GM12865 (cell line): ENCODE measurements around the gene MACROD1.

ENCODE experiments used
- DNase-seq: peaks from one replicate; pipeline ENCODE4 v3.0.0; 2010; ENCODE audit warnings: low read depth
- H3K4me3 ChIP-seq: 2 replicates; pipeline ENCODE4 v1.5.1; 2011; ENCODE audit warnings: mild to moderate bottlenecking, low read depth, low read length, control low read depth
- CTCF ChIP-seq: IDR thresholded peaks from 2 replicates; pipeline ENCODE4 v1.5.1; 2011; ENCODE audit warnings: low read length, control low read depth, low read depth, inconsistent platforms; ENCODE audit not compliant: insufficient read depth; ENCODE audit errors: missing control alignments

MACROD1 gene

GRCh38 chr11:64092111-64092760 is 73.7 kb downstream of the MACROD1 start:
- no peak for TF ChIP-seq CTCF
- no peak overlapping the region for H3K4me3 ChIP-seq
- no peak for DNase-seq

GRCh38 chr11:64090806-64091516 is 75.0 kb downstream of the MACROD1 start:
- DNase-seq: no peak
- no peak for TF ChIP-seq CTCF
- H3K4me3 ChIP-seq: no peak overlapping the region

- H3K4me3 ChIP-seq: no peak overlapping the region
- no peak for TF ChIP-seq CTCF
- DNase-seq: no peak
Observed at GRCh38 chr11:64089915-64090805, 75.8 kb downstream of the MACROD1 start.

- no peak for TF ChIP-seq CTCF
- no peak overlapping the region for H3K4me3 ChIP-seq
- DNase-seq: no peak
Observed at GRCh38 chr11:64089493-64089892, 76.4 kb downstream of the MACROD1 start.

GRCh38 chr11:64089027-64089360 is 76.9 kb downstream of the MACROD1 start:
- TF ChIP-seq CTCF: no peak
- no peak for DNase-seq
- no peak overlapping the region for H3K4me3 ChIP-seq

- no peak for DNase-seq
- TF ChIP-seq CTCF: peak; percentile 24
Observed at GRCh38 chr11:64088162-64089026, 77.5 kb downstream of the MACROD1 start.

More at GRCh38 chr11:64088162-64089026, 77.5 kb downstream of the MACROD1 start:
- no peak overlapping the region for H3K4me3 ChIP-seq
